CD4-positive, alpha-beta T cell (primary cell): ENCODE data around the gene ADISSP. TPM values are rescaled to one million over a fixed set of nuclear protein-coding genes. Genes with fewer than 3 reads are reported as not detected.

Source experiments
- ATAC-seq: fragments of 200-7000 bp; cut with Tn5 transposase; one replicate; pipeline ENCODE4 v1.10.0; 2022; ENCODE audit warnings: mild to moderate bottlenecking; ENCODE audit not compliant: poor library complexity
- CTCF ChIA-PET: fragments of 350-600 bp; sonication (Branson Sonifier 250); formaldehyde crosslinking; loops from one replicate; lab custom pipeline; 2021; ENCODE audit warnings: antibody characterized with exemption, inconsistent platforms; lab: Charles Lee
- POLR2A ChIA-PET: fragments of 350-600 bp; sonication (Branson Sonifier 250); formaldehyde crosslinking; loops from one replicate; lab custom pipeline; 2021; ENCODE audit warnings: antibody characterized with exemption, inconsistent platforms; lab: Charles Lee
- DNase-seq, 14 experiments: peaks; one replicate each; pipeline ENCODE4 v3.0.0-alpha.2; 2013 to 2020; ENCODE audit warnings: mixed read lengths in 2 of 14
- H3K27ac ChIP-seq, 2 donors: one replicate each; pipeline versions ENCODE4 v1.5.1 to v1.7.0; 2013; ENCODE audit warnings: low read length in 2 of 2, low read depth in 1 of 2, mild to moderate bottlenecking in 1 of 2
- H3K27me3 ChIP-seq, 2 experiments: 1 replicate in 1 of 2; 2 replicates in 1 of 2; pipeline versions ENCODE4 v1.6.1 to v1.7.0; 2013; ENCODE audit warnings: low read length in 2 of 2, control low read depth in 1 of 2, mild to moderate bottlenecking in 1 of 2, moderate library complexity in 1 of 2; ENCODE audit not compliant: insufficient read depth in 2 of 2, control insufficient read depth in 1 of 2
- H3K36me3 ChIP-seq: one replicate; pipeline ENCODE4 v1.6.1; 2013; ENCODE audit warnings: low read length, control low read depth; ENCODE audit not compliant: insufficient read depth
- H3K4me1 ChIP-seq: one replicate; pipeline ENCODE4 v1.6.1; 2013; ENCODE audit warnings: low read length, control low read depth; ENCODE audit not compliant: insufficient read depth
- H3K4me3 ChIP-seq: one replicate; pipeline ENCODE4 v1.5.1; 2013; ENCODE audit warnings: mild to moderate bottlenecking, low read length, moderate library complexity
- H3K9me3 ChIP-seq, 2 experiments: 1 replicate in 1 of 2; 2 replicates in 1 of 2; pipeline versions ENCODE4 v1.6.1 to v1.7.0; 2013; ENCODE audit warnings: low read length in 2 of 2, mild to moderate bottlenecking in 2 of 2, control low read depth in 1 of 2, moderate library complexity in 1 of 2; ENCODE audit not compliant: control insufficient read depth in 1 of 2, insufficient read depth in 1 of 2
- H3K27ac Mint-ChIP-seq: one replicate; pipeline ENCODE4 v1.8.0; 2020; ENCODE audit warnings: mixed read lengths
- H3K27me3 Mint-ChIP-seq: one replicate; pipeline ENCODE4 v1.8.0; 2021; ENCODE audit warnings: mixed read lengths
- H3K36me3 Mint-ChIP-seq: one replicate; pipeline ENCODE4 v1.8.0; 2021; ENCODE audit warnings: low read depth, mixed read lengths
- H3K4me1 Mint-ChIP-seq: one replicate; pipeline ENCODE4 v1.8.0; 2021; ENCODE audit warnings: low read depth, mixed read lengths
- H3K4me3 Mint-ChIP-seq: one replicate; pipeline ENCODE4 v1.8.0; 2020; ENCODE audit warnings: mild to moderate bottlenecking, mixed read lengths
- H3K9me3 Mint-ChIP-seq: one replicate; pipeline ENCODE4 v1.8.0; 2020; ENCODE audit warnings: mixed read lengths
- intact Hi-C, 2 experiments: fragments of 100-400 bp; cut with DNase I in 1 of 2; cut with micrococcal nuclease in 1 of 2; formaldehyde crosslinking; loops; one replicate each; pipeline versions ENCODE4 v1.15.1 to v1.9.0; 2023 to 2025; cut with DNase I, micrococcal nuclease
- total RNA-seq, 174 experiments: library from RNA in 2 of 174; stranded (reverse) in 2 of 174; gene quantifications; one replicate each; pipeline ENCODE4 v1.2.3 and lab custom pipeline; 2021 to 2026
- TF ChIP-seq, protein P1 (sequence below): fragments of 200-600 bp; IDR thresholded peaks from one replicate; pipeline ENCODE4 v1.8.0; 2022; ENCODE audit warnings: antibody characterized with exemption, mild to moderate bottlenecking

The ADISSP gene
- total RNA-seq, 2 experiments from 2014 or later: 11.2 to 11.6 TPM

DNA sequence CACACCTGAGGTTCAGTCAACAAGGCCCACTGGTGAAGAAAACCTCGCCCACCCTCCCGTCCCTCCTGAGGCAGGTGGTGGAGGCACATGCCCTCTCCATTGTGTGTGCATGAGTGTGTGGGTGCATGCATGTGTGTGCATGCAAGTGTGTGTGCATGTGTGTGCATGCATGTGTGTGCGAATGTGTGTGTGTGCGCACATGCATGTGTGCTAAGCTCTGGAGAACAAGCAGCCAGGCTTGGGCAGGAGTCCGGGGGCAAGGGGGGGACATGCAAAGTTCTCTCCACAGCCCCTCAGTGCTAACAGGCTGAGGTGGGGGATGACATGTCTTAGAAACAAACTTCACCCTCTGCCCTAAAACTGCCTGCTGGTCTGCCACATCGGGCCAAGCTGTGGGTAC lies 38.2 kb downstream of the ADISSP start:
- Histone ChIP-seq H3K9me3 (no peaks in the 10 kb centered on the region), H3K4me1 (no peaks in the 10 kb centered on the region), H3K27ac (no peak overlapping the region), H3K27me3 (peaks cover 42 to 48% of the 10 kb centered on the region in 2 experiments), H3K4me3 (no peak overlapping the region), H3K36me3 (no peaks in the 10 kb centered on the region)
- no peaks in the 10 kb centered on the region for H3K4me1 Mint-ChIP-seq
- POLR2A ChIA-PET: no interaction called here
- no peaks in the 10 kb centered on the region for H3K36me3 Mint-ChIP-seq
- H3K9me3 Mint-ChIP-seq: no peaks in the 10 kb centered on the region
- ATAC-seq (no peak), DNase-seq (no peak)
- CTCF ChIA-PET: no interaction called here
- H3K4me3 Mint-ChIP-seq: no peak overlapping the region
- H3K27me3 Mint-ChIP-seq: peaks cover 69% of the 10 kb centered on the region
- H3K27ac Mint-ChIP-seq: no peak overlapping the region
- intact Hi-C loops: no loop called here
- TF ChIP-seq, protein P1, sequence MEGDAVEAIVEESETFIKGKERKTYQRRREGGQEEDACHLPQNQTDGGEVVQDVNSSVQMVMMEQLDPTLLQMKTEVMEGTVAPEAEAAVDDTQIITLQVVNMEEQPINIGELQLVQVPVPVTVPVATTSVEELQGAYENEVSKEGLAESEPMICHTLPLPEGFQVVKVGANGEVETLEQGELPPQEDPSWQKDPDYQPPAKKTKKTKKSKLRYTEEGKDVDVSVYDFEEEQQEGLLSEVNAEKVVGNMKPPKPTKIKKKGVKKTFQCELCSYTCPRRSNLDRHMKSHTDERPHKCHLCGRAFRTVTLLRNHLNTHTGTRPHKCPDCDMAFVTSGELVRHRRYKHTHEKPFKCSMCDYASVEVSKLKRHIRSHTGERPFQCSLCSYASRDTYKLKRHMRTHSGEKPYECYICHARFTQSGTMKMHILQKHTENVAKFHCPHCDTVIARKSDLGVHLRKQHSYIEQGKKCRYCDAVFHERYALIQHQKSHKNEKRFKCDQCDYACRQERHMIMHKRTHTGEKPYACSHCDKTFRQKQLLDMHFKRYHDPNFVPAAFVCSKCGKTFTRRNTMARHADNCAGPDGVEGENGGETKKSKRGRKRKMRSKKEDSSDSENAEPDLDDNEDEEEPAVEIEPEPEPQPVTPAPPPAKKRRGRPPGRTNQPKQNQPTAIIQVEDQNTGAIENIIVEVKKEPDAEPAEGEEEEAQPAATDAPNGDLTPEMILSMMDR: no peak

DNA sequence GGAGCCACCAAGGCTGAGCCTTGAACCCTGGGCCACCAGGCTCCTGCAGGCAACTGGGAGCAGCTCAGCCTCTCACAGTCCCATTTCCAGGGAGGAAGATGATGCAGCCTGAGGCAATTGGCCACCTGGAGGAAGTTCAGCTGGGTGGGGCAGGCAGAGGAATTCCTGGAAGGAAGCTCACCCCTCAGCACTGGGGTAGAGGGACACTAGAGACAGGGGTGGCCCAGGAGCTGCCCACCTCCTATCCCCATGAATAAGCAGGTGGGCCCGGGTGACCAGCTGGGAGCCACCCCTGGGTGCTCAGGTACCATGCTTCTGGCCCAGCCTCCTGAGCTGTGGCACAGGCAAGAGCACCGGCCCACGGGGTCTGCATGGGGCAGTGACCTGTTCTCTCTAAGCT lies 38.7 kb downstream of the ADISSP start:
- TF ChIP-seq, protein P1: no peak
- ChIA-PET CTCF (interaction anchor here (0.5 kb wide), 1 partner anchor 14 kb away, joined by 3 read pairs; no protein-coding TSS in a partner anchor), POLR2A (no interaction called here)
- Histone ChIP-seq H3K4me3 (no peak overlapping the region), H3K9me3 (no peaks in the 10 kb centered on the region), H3K27ac (no peak overlapping the region), H3K4me1 (no peaks in the 10 kb centered on the region), H3K36me3 (no peaks in the 10 kb centered on the region), H3K27me3 (peaks cover 42 to 48% of the 10 kb centered on the region in 2 experiments)
- intact Hi-C loops: no loop called here
- H3K36me3 Mint-ChIP-seq: no peaks in the 10 kb centered on the region
- peaks cover 66% of the 10 kb centered on the region for H3K27me3 Mint-ChIP-seq
- DNase-seq (no peak), ATAC-seq (no peak)
- H3K9me3 Mint-ChIP-seq: no peaks in the 10 kb centered on the region
- no peak overlapping the region for H3K27ac Mint-ChIP-seq
- no peak overlapping the region for H3K4me3 Mint-ChIP-seq
- no peaks in the 10 kb centered on the region for H3K4me1 Mint-ChIP-seq

DNA sequence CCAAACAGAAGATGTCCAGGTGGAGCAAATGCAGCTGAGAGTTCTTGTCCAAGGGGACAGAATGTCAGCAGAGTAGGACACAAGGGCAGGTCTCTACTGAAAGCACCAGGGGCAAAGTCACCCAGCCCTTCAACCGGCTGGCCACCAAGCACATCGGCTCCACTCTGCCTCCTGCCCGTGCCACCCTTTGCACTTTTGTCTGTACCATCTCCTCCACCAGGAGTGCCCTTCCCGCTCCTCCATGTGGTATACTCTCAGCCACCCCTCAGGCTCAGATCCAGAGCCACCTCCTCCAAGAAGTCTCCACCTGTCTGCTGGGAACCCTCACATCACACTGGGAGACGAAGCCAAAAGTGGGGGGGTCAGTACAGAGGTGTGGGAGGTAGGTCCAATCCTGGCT lies 39.2 kb downstream of the ADISSP start:
- ATAC-seq (no peak), DNase-seq (no peak)
- Histone ChIP-seq H3K4me3 (no peak overlapping the region), H3K4me1 (no peaks in the 10 kb centered on the region), H3K27ac (no peak overlapping the region), H3K9me3 (no peaks in the 10 kb centered on the region), H3K36me3 (no peaks in the 10 kb centered on the region), H3K27me3 (peaks cover 38 to 45% of the 10 kb centered on the region in 2 experiments)
- ChIA-PET CTCF (interaction anchor here (0.5 kb wide), 1 partner anchor 14 kb away, joined by 3 read pairs; no protein-coding TSS in a partner anchor), POLR2A (no interaction called here)
- intact Hi-C loops: no loop called here
- Mint-ChIP-seq H3K4me3 (no peak overlapping the region), H3K4me1 (no peaks in the 10 kb centered on the region), H3K36me3 (no peaks in the 10 kb centered on the region), H3K9me3 (no peaks in the 10 kb centered on the region), H3K27ac (no peak overlapping the region), H3K27me3 (peaks cover 62% of the 10 kb centered on the region)
- TF ChIP-seq, protein P1: no peak
